Measurements from ENCODE around the gene NANS. TPM values are rescaled to one million over a fixed set of nuclear protein-coding genes. Genes with fewer than 3 reads are reported as not detected.

NANS gene
- total RNA-seq (10 to 100 TPM; 22.8 to 36.5 (median 30.5) TPM), polyA plus RNA-seq (10 to 100 TPM; 29.5 to 31.1 TPM)

GRCh38 chr9:98056269-98057137, at the start of gene NANS:
Gene NANS, plus strand, starts transcription at chr9:98056732. Its CDS starts 77 bp downstream, at chr9:98056809.
- peak; percentile 90 to 98 (median 94) for DNase-seq
- Histone ChIP-seq H3K36me3 (no peaks in the 10 kb centered on the region), H3K9me3 (no peaks in the 10 kb centered on the region), H3K27ac (peak within 1 kb of the TSS; percentile 93 to 97 (median 96)), H3K27me3 (no peaks in the 10 kb centered on the region), H3K4me1 (peaks cover 0 to 13% (median 6%) of the 10 kb centered on the region in 3 donors), H3K4me3 (peak within 1 kb of the TSS; percentile 79 to 90 (median 86))
- no peak for FAIRE-seq
- 0% methylated on average over 68 to 80 of the region's 80 CpGs for WGBS, 2 donors
- peak; percentile 97 to 99 (median 98) for ATAC-seq
- TF ChIP-seq CTCF (IDR thresholded peaks at IDR 0.05): no peak
- intact Hi-C loops (cut with DNase I): no loop called here

GRCh38 chr9:98007251-98007928, 49.1 kb upstream of the NANS start:
- H3K9me3 ChIP-seq: no peaks in the 10 kb centered on the region
- 83 to 84% methylated on average over 13 of the region's 13 CpGs for WGBS, 2 donors
- no peak for DNase-seq
- intact Hi-C loops (cut with DNase I): no loop called here
- H3K36me3 ChIP-seq: peaks cover 3 to 42% (median 8%) of the 10 kb centered on the region in 3 donors
- H3K4me1 ChIP-seq: peaks cover 0 to 8% (median 0%) of the 10 kb centered on the region in 3 donors
- no peak for FAIRE-seq
- no peak for ATAC-seq
- H3K27me3 ChIP-seq: no peaks in the 10 kb centered on the region
- no peak for TF ChIP-seq CTCF (IDR thresholded peaks at IDR 0.05)
- H3K4me3 ChIP-seq: no peak overlapping the region
- H3K27ac ChIP-seq: no peak overlapping the region

GRCh38 chr9:98008764-98009163, 47.8 kb upstream of the NANS start:
- Histone ChIP-seq H3K27me3 (no peaks in the 10 kb centered on the region), H3K27ac (no peak overlapping the region), H3K4me1 (no peaks in the 10 kb centered on the region), H3K4me3 (no peak overlapping the region), H3K9me3 (no peaks in the 10 kb centered on the region), H3K36me3 (peaks cover 7 to 56% (median 8%) of the 10 kb centered on the region in 3 donors)
- WGBS, 2 donors: 88% methylated on average over 3 of the region's 3 CpGs
- DNase-seq: no peak
- intact Hi-C loops (cut with DNase I): no loop called here
- TF ChIP-seq CTCF (IDR thresholded peaks at IDR 0.05): no peak
- no peak for ATAC-seq
- FAIRE-seq: no peak

- FAIRE-seq (no peak), DNase-seq (no peak), ATAC-seq (no peak)
- intact Hi-C loops (cut with DNase I): no loop called here
- Histone ChIP-seq H3K36me3 (peaks cover 8 to 56% (median 13%) of the 10 kb centered on the region in 3 donors), H3K4me3 (no peak overlapping the region), H3K9me3 (no peaks in the 10 kb centered on the region), H3K27me3 (no peaks in the 10 kb centered on the region), H3K27ac (no peak overlapping the region), H3K4me1 (no peaks in the 10 kb centered on the region)
- TF ChIP-seq CTCF (IDR thresholded peaks at IDR 0.05): no peak
- 90 to 96% methylated on average over 6 of the region's 6 CpGs for WGBS, 2 donors
Measured at GRCh38 chr9:98009437-98009836, 47.1 kb upstream of the NANS start.
